Prostate gland (tissue), 2 donors: ENCODE results near the gene GABRG3.

ENCODE experiments used
- CTCF ChIP-seq, 4 experiments: fragments of 200-600 bp in 2 of 4; fragments of 450-650 bp in 2 of 4; sonication (generic) in 2 of 4; IDR thresholded peaks; 1 replicate in 3 of 4; 2 replicates in 1 of 4; pipeline ENCODE4 v1.5.1; 2016 to 2019; ENCODE audit warnings: antibody characterized with exemption in 4 of 4, mild to moderate bottlenecking in 2 of 4, moderate library complexity in 2 of 4
- POLR2A ChIP-seq: fragments of 450-650 bp; IDR thresholded peaks from one replicate; pipeline ENCODE4 v1.6.1; 2016; ENCODE audit warnings: antibody characterized with exemption, mild to moderate bottlenecking
- POLR2AphosphoS5 ChIP-seq: sonication (generic); formaldehyde crosslinking; IDR thresholded peaks from one replicate; pipeline ENCODE4 v1.6.1; 2017; ENCODE audit warnings: antibody characterized with exemption

- no peak for TF ChIP-seq CTCF (IDR thresholded peaks at IDR 0.05)
- no peak for TF ChIP-seq POLR2AphosphoS5
- no peak for TF ChIP-seq POLR2A
Measured at GRCh38 chr15:27196691-27197090, 225.7 kb downstream of the GABRG3 start.
